Ovary (tissue), 9 donors: ENCODE results near the gene TMA16. TPM values are rescaled to one million over a fixed set of nuclear protein-coding genes. Genes with fewer than 3 reads are reported as not detected.

Experiments used
- DNase-seq, 5 donors: peaks; one replicate each; pipeline ENCODE4 v3.0.0-alpha.2; 2019 to 2020
- H3K27ac ChIP-seq, 2 donors: fragments of 200-600 bp; one replicate each; pipeline versions ENCODE4 v1.5.1 to v1.8.0; 2019 to 2022
- H3K27me3 ChIP-seq: fragments of 200-600 bp; one replicate; pipeline ENCODE4 v1.8.0; 2022
- H3K36me3 ChIP-seq: fragments of 200-600 bp; sonication (generic); one replicate; pipeline ENCODE4 v1.5.1; 2019
- H3K4me1 ChIP-seq: one replicate; pipeline ENCODE4 v1.8.1; 2013; ENCODE audit warnings: mild to moderate bottlenecking, moderate library complexity; ENCODE audit not compliant: insufficient read depth
- H3K4me3 ChIP-seq: fragments of 200-600 bp; sonication (generic); one replicate; pipeline ENCODE4 v1.5.1; 2017
- H3K9me3 ChIP-seq, 2 donors: fragments of 200-600 bp in 1 of 2; sonication (generic) in 1 of 2; one replicate each; pipeline versions ENCODE4 v1.5.1 to v1.8.1; 2013 to 2019; ENCODE audit warnings: mild to moderate bottlenecking in 1 of 2, moderate library complexity in 1 of 2
- CTCF ChIP-seq, 3 donors: fragments of 450-650 bp in 2 of 3; fragments of 200-600 bp in 1 of 3; IDR thresholded peaks; one replicate each; pipeline versions ENCODE4 v1.5.1 to v1.8.0; 2016 to 2022; ENCODE audit warnings: antibody characterized with exemption in 3 of 3, mild to moderate bottlenecking in 1 of 3
- EP300 ChIP-seq: sonication (generic); formaldehyde crosslinking; IDR thresholded peaks from one replicate; pipeline ENCODE4 v1.6.1; 2017; ENCODE audit warnings: antibody characterized with exemption
- POLR2A ChIP-seq: fragments of 450-650 bp; IDR thresholded peaks from one replicate; pipeline ENCODE4 v1.6.1; 2017; ENCODE audit warnings: antibody characterized with exemption, mild to moderate bottlenecking, moderate library complexity
- WGBS, 3 donors: extraction: QIAGEN DNeasy Blood & Tissue Kit in 1 of 3; methylation state at CpG; one replicate each; pipeline versions ENCODE4 v1.1.5 to v1.1.7; 2013 to 2017; 5-methylcytosine and 5-hydroxymethylcytosine counted together
- intact Hi-C, 4 donors: fragments of 100-400 bp; cut with DNase I; formaldehyde crosslinking; loops; one replicate each; pipeline versions ENCODE4 v1.11.0 to v1.15.1; 2022 to 2023
- polyA plus RNA-seq, 2 donors: library from polyadenylated mRNA; stranded (reverse); fragments of 200-250 nt in 1 of 2; fragments of 350-450 nt in 1 of 2; fragmentation: Illumina TruSeq in 1 of 2; extraction: RNeasy Lipid Tissue Mini Kit (QIAGEN cat#74804) in 1 of 2; gene quantifications; one replicate each; pipeline ENCODE4 v1.2.3, GENCODE V29; 2013 to 2014
- total RNA-seq, 7 donors: library from RNA; depleted of rRNA in 2 of 7; stranded (reverse); fragments of >200 nt in 2 of 7; fragmentation: NEBNext Ultra II Directional in 3 of 7; extraction: Animal tissue kit (Norgen Biotek cat#: 25700) in 3 of 7; gene quantifications; one replicate each; pipeline versions ENCODE4 v1.1.0 to v1.2.4, GENCODE V29; 2016 to 2023
- donor health status: DM: no; HTN: no; CAD: no; lungs with moderate emphysema.
- donor health status: DM: no; HTN: no; CAD: no.
- donor health status: Bipolar disorder and iron deficiency.
- donor health status: DM: yes; HTN: yes; CAD: no.
- donor health status: DM: no; HTN: no; CAD: no.
- donor health status: DM: yes; HTN: yes; CAD: no.

The TMA16 gene
- total and polyA plus RNA-seq, 9 donors = 15.0 to 31.9 (median 22.3) TPM

- no peak overlapping the region for H3K27ac ChIP-seq
- H3K36me3 ChIP-seq = no peaks in the 10 kb centered on the region
- no peaks in the 10 kb centered on the region for H3K4me1 ChIP-seq
- intact Hi-C loops = no loop called here
- H3K4me3 ChIP-seq = no peak overlapping the region
- H3K27me3 ChIP-seq = no peaks in the 10 kb centered on the region
- DNase-seq = no peak
- no peak for TF ChIP-seq EP300
- no peak for TF ChIP-seq POLR2A
- no peak for TF ChIP-seq CTCF (IDR thresholded peaks at IDR 0.05)
- H3K9me3 ChIP-seq = no peaks in the 10 kb centered on the region
- 51 to 90% (median 71%) methylated on average over 2 of the region's 2 CpGs for WGBS, 3 donors
Measured at GRCh38 chr4:163568843-163569242, 74.4 kb downstream of the TMA16 start.

Other genes starting within 250 kb of the TMA16 start
- gene NPY1R, start 162.1 kb upstream of the TMA16 start, total RNA-seq = 10 to 100 TPM in 1 of 7 donors, 1 to 10 TPM in 6; 1.2 to 26.2 (median 1.8) TPM
- gene NPY1R, start 162.1 kb upstream of the TMA16 start, polyA plus RNA-seq = 10 to 100 TPM in 1 of 2 donors, 1 to 10 TPM in 1; 1.8 to 20.3 TPM
- under 1 TPM in 2 of 7 donors, not detected in 5; 0.18 to 0.69 TPM for gene NPY5R, start 150.8 kb upstream of the TMA16 start, total RNA-seq
- gene NPY5R, start 150.8 kb upstream of the TMA16 start, polyA plus RNA-seq = 1 to 10 TPM in 1 of 2 donors, under 1 TPM in 1; 0.17 to 1.8 TPM
- not detected for gene TKTL2, start 20.9 kb upstream of the TMA16 start, total RNA-seq
- gene TKTL2, start 20.9 kb upstream of the TMA16 start, polyA plus RNA-seq = not detected